ENCODE results near the gene PCMT1. TPM values are rescaled to one million over a fixed set of nuclear protein-coding genes. Genes with fewer than 3 reads are reported as not detected.

PCMT1 gene
- total RNA-seq, 4 donors from 2014 or later: 62.2 to 133 (median 77.9) TPM

DNA sequence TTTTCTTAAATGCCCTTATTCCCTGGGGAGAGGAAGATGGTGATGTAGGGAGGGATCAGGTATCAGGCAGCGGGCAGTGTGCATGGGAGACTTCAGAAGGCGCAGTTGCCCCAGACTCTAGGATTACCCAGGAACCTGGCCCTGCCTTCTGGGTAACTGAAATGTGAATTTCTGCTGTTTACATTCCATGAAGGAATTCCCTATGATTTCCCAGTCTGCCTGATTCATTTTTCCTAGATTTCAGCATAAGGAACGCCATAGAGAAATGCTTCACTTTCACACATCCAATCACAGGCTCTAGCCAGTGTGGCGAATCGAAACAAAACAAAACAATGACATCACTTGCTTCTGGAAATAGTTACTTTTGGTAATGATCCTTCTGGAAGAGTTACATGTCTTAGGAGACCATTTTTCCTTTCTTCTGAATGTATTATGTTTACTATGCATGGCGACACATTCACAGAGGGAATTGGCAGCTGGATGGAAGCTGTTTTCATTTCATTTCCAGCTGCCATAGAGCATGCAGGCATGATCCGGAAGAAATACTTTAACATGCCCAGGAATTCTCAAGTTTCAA lies 81.3 kb downstream of the PCMT1 start:
- Histone ChIP-seq H3K4me1 (no peaks in the 10 kb centered on the region), H3K27me3 (no peaks in the 10 kb centered on the region), H3K9me3 (no peaks in the 10 kb centered on the region), H3K27ac (no peak overlapping the region), H3K36me3 (peaks cover 4 to 5% of the 10 kb centered on the region in 2 donors), H3K4me3 (replicated peaks in 1 of 3) (no peak overlapping the region)
- 81 to 87% methylated on average over 7 of the region's 7 CpGs for WGBS, 2 donors
- no peak for DNase-seq
- intact Hi-C loops (cut with DNase I): no loop called here
- no peak for TF ChIP-seq POLR2A (IDR thresholded peaks at IDR 0.05)
- TF ChIP-seq, protein P1, sequence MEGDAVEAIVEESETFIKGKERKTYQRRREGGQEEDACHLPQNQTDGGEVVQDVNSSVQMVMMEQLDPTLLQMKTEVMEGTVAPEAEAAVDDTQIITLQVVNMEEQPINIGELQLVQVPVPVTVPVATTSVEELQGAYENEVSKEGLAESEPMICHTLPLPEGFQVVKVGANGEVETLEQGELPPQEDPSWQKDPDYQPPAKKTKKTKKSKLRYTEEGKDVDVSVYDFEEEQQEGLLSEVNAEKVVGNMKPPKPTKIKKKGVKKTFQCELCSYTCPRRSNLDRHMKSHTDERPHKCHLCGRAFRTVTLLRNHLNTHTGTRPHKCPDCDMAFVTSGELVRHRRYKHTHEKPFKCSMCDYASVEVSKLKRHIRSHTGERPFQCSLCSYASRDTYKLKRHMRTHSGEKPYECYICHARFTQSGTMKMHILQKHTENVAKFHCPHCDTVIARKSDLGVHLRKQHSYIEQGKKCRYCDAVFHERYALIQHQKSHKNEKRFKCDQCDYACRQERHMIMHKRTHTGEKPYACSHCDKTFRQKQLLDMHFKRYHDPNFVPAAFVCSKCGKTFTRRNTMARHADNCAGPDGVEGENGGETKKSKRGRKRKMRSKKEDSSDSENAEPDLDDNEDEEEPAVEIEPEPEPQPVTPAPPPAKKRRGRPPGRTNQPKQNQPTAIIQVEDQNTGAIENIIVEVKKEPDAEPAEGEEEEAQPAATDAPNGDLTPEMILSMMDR (IDR thresholded peaks at IDR 0.05): no peak

DNA sequence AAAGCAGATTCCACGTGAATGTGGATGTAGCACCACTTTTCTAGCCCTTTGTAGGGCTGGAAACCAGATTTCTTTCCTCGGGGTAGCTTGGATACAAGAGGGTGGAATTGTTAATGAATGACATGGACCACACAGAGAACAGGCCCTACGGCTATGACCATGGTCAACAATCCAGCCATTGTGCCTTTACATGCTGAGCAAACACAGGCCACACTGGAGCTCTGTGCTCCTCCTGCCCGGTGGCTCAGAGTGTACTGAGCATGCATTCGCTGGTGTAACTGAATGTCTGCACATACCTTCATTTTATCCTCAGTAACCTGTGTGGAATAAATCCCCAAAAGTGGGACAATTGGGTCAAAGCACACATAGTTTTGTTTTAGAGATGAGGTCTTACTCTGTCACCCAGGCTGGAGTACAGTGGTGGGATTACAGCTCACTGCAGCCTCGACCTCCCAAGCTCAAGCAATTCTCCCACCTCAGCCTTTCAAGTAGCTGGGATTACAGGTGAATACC lies 81.8 kb downstream of the PCMT1 start:
- Histone ChIP-seq H3K36me3 (peaks cover 0 to 5% of the 10 kb centered on the region in 2 donors), H3K9me3 (no peaks in the 10 kb centered on the region), H3K4me1 (no peaks in the 10 kb centered on the region), H3K27me3 (no peaks in the 10 kb centered on the region), H3K27ac (no peak overlapping the region), H3K4me3 (replicated peaks in 1 of 3) (no peak overlapping the region)
- 87 to 92% methylated on average over 6 of the region's 6 CpGs for WGBS, 2 donors
- intact Hi-C loops (cut with DNase I): no loop called here
- no peak for TF ChIP-seq POLR2A (IDR thresholded peaks at IDR 0.05)
- TF ChIP-seq, protein P1 (IDR thresholded peaks at IDR 0.05): no peak
- no peak for DNase-seq

DNA sequence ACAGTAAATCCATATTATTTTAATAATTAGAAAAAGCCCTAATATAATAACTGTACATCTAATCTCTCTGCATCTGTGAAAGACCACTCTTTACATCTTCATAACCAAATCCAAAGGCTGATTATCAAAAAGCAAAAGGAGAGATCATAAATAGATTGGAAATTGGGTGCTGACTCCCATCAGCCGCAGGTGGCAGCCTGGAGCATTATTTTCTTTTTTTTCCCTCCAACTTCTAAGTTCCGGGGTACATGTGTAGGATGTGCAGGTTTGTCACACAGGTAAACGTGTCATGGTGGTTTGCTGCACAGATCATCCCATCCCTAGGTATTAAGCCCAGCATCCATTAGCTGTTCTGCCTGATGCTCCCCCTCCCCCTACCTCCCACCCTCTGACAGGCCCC lies 84.1 kb downstream of the PCMT1 start:
- DNase-seq: no peak
- Histone ChIP-seq H3K27me3 (no peaks in the 10 kb centered on the region), H3K36me3 (peaks cover 0 to 5% of the 10 kb centered on the region in 2 donors), H3K4me1 (no peaks in the 10 kb centered on the region), H3K27ac (no peak overlapping the region), H3K9me3 (no peaks in the 10 kb centered on the region), H3K4me3 (replicated peaks in 1 of 3) (no peak overlapping the region)
- no peak for TF ChIP-seq POLR2A (IDR thresholded peaks at IDR 0.05)
- TF ChIP-seq, protein P1 (IDR thresholded peaks at IDR 0.05): no peak
- intact Hi-C loops (cut with DNase I): no loop called here
- 93 to 98% methylated on average over 3 of the region's 3 CpGs for WGBS, 2 donors

DNA sequence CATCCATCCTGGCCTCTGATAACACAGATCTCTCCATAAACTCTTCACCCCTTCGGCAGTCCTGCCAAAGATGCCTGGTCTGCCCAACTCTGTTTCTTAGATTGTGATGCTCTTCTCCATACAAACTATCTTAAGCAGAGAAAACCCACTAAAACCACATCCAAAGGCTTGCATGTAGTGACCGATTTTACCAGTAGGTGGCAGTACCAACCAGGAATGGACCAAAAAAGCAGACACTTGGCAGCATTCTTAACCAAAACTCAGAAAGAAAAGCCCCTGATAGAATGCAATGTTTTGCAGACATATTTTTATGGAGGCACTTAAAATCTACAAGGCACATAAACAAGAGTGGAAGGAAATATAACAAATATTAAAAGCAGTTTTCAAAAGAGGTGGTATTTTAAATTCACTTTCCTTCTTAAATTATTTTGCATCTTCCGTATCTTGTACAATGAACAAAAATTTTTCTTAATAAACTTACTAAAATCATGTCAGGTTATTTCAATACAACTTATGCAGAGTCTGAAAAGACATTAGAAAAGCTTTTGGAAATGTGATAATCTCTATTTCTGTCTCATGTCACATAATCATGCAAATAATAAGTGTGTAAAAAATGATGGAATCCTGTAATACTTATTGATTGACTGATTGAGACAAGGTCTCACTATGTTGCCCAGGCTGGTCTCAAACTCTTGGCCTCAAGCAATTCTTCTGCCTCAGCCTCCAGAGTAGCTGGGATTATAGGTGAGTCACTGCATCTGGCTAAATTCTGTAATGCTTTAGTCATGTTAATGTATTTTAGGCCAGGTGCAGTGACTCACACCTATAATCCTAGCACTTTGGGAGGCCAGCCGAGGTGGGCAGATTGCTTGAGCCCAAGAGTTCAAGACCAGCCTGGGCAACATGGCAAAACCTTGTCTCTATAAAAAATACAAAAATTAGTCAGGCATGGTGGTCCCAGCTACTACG lies 85.3 kb downstream of the PCMT1 start:
- H3K27me3 ChIP-seq: no peaks in the 10 kb centered on the region
- no peaks in the 10 kb centered on the region for H3K4me1 ChIP-seq
- peak; percentile 58 to 63 for DNase-seq
- 57 to 66% methylated on average over 5 of the region's 5 CpGs for WGBS, 2 donors
- no peak for TF ChIP-seq POLR2A (IDR thresholded peaks at IDR 0.05)
- TF ChIP-seq, protein P1 (IDR thresholded peaks at IDR 0.05): peak; percentile 83 to 96 (median 90)
- no peaks in the 10 kb centered on the region for H3K9me3 ChIP-seq
- no peak overlapping the region for H3K4me3 ChIP-seq (replicated peaks in 1 of 3)
- no peak overlapping the region for H3K27ac ChIP-seq
- intact Hi-C loops (cut with DNase I): no loop called here
- H3K36me3 ChIP-seq: peaks cover 0 to 5% of the 10 kb centered on the region in 2 donors

Measured in thyroid gland (tissue), 4 donors.